AG10803 (cell line): Measurements from ENCODE around the gene ADD3.
A peak's percentile ranks its signal among the peaks of the same experiment; 100 is the strongest.

Experiments
- DNase-seq: peaks from one replicate; pipeline ENCODE4 v3.0.0; 2010; ENCODE audit warnings: low read depth
- H3K4me3 ChIP-seq: 2 replicates; pipeline ENCODE4 v1.5.1; 2011; ENCODE audit warnings: mild to moderate bottlenecking, low read length, control low read depth
- TF ChIP-seq, protein P1 (sequence below): conservative IDR thresholded peaks from 2 replicates; pipeline ENCODE4 v1.5.1; 2011; ENCODE audit warnings: mild to moderate bottlenecking, low read length, control low read depth, inconsistent platforms

The ADD3 gene

DNA sequence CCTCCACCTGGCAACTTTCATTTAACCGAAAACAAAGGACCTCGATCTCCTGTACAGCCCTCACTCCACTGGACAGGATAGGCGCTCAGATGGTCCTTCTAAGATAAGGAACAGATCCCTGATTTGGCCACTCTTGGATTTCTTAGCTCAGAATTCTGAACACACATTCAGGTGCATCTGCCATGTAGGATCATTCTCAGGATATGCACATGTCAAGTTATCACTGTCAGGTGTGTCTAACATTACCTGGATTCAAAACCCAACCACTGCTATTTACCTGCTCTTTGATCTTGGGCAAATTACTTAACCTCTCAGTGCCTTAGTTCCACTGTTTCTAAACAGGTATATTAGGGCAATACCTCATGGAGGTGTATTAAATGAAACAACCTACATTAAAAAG, 12.2 kb upstream of the ADD3 start:
- H3K4me3 ChIP-seq: no peak overlapping the region
- TF ChIP-seq, protein P1, sequence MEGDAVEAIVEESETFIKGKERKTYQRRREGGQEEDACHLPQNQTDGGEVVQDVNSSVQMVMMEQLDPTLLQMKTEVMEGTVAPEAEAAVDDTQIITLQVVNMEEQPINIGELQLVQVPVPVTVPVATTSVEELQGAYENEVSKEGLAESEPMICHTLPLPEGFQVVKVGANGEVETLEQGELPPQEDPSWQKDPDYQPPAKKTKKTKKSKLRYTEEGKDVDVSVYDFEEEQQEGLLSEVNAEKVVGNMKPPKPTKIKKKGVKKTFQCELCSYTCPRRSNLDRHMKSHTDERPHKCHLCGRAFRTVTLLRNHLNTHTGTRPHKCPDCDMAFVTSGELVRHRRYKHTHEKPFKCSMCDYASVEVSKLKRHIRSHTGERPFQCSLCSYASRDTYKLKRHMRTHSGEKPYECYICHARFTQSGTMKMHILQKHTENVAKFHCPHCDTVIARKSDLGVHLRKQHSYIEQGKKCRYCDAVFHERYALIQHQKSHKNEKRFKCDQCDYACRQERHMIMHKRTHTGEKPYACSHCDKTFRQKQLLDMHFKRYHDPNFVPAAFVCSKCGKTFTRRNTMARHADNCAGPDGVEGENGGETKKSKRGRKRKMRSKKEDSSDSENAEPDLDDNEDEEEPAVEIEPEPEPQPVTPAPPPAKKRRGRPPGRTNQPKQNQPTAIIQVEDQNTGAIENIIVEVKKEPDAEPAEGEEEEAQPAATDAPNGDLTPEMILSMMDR: no peak
- DNase-seq: no peak

DNA sequence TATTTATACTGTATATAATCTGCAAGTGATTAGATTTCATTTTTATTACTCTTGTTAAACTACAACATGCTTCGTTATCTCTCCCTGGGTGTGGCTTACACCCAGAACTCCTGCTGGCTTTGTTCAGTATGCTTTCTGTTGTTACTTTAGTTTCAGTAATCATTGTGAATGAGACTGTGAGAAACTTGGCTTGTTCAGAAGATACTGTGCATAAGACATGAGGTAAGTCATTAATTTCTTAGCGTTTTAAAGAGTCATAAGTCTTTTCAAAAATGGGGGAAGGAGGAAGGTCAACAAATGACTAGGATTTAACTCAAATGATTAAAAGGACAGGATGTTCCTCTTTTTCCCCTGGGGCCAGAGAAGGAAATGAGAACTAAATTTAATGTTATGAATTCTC, 11.6 kb upstream of the ADD3 start:
- H3K4me3 ChIP-seq: no peak overlapping the region
- TF ChIP-seq, protein P1: no peak
- DNase-seq: no peak

DNA sequence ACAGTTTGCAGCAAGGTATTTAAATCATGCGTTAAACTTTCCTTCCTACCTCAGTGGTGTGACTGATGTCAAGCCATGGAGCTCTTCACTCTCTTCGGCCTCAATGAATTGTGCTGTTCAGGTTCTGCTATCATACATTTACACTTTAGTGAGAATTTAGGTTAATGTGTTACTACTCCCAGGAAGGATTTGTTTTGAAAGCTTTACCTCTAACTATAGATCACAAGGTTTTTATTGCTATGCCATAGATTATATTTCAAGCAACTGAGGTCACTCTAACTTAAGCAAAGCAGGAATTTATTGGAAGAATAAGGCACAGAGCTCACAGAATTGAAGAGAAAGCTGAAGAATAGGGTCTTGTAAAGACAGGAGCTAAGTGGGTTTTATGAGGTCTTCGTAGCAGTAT, 11.0 kb upstream of the ADD3 start:
- TF ChIP-seq, protein P1: no peak
- H3K4me3 ChIP-seq: no peak overlapping the region
- no peak for DNase-seq

DNA sequence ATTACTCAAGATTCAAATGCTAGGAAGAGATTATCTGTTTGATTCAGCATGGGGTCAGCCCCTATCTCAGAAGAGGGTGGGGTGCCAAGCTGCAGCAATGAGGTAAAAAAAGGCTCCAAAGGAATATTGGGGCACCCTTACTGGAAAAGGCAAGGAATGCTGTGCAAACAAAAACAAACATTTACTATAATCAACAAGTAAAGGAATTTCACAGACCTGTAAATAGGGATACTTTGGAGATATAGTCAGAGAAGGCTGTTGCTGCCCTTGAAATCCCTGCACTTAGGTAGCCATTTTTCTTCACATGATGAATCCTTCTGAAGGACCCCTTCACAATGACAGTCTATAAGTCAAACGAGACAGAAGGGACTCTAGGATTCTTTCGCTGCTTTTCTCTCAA, 10.6 kb upstream of the ADD3 start:
- no peak overlapping the region for H3K4me3 ChIP-seq
- TF ChIP-seq, protein P1: no peak
- DNase-seq: no peak

DNA sequence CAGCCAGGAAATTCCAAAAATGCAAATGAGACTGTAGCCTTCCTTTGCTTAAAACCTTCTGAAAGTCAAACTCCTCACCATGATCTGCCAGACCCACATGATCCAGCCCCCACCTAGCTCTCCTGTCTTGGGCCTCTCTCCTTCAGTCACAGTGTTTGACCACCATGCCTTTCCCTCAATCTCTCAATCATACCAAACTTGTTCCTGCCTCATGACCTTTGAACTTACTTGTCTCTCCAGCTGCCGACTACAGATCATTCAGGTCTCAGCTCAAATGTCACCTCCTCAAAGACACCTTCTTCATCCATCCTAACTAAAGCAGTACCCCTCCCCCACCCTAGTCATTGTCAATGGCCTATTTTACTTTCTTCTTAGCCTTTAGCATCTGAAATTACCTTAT, 9.3 kb upstream of the ADD3 start:
- H3K4me3 ChIP-seq: no peak overlapping the region
- TF ChIP-seq, protein P1: 0 out of 2 replicates have a peak, but pooled peaks have one; percentile 2
- DNase-seq: no peak

DNA sequence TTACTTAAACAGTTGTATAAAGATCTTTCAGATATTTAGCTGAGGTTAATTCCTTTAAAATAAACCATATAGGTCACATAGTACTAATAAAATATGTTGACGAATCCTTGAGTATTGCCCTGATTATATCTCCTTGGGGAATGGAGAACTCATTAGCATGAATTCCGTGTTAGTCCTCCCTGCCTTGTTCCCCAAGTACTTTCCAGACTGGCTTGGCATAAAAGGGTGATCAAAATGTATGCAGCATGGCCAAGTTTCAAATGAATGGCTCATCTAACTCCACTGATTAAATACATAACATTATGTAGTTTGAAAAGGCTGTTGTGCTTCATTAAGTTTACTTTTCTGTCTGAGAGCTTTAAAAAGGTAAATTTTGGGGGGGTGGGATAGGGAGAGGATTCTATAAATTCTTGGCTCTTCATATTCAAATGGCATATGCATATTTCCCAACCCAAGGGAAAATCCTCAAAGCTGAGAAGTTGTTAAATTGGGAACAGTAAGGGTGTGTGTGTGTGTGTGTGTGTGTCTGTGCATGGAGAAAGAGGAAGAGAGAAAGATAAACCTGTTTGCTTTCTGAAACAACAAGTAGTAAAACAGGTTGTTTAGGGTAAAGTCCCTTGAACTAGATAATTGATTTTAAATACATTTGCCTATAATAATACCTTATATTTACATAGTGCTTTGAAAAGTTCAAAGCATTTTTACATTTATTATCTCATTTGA, 4.8 kb upstream of the ADD3 start:
- no peak for DNase-seq
- TF ChIP-seq, protein P1: no peak
- no peak overlapping the region for H3K4me3 ChIP-seq

DNA sequence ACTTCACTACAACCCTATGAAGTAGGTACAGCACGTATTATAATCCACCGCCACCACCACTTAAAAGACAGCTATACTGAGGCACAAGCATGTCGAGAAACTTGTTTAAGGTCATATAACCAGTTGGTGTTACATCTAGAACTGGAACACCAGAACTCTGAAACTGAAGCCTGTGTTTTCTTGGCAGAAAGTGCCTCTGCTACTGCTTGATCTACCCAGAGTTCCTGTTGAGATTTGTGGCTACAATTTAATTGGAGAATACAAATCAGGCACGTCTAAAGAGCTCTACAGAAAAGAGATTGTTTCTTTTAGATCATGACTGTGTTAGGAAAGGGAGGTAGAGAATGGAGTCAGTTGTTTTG, 4.3 kb upstream of the ADD3 start:
- no peak for DNase-seq
- TF ChIP-seq, protein P1: no peak

More for the DNA sequence above, 4.3 kb upstream of the ADD3 start:
- H3K4me3 ChIP-seq: no peak overlapping the region
